Kidney tubule cell (primary cell): ENCODE measurements around the gene CABLES1.

Experiments
- DNase-seq: peaks from one replicate; pipeline ENCODE4 v3.0.0-alpha.2; 2018; ENCODE audit warnings: low spot score

Gene CABLES1

DNA sequence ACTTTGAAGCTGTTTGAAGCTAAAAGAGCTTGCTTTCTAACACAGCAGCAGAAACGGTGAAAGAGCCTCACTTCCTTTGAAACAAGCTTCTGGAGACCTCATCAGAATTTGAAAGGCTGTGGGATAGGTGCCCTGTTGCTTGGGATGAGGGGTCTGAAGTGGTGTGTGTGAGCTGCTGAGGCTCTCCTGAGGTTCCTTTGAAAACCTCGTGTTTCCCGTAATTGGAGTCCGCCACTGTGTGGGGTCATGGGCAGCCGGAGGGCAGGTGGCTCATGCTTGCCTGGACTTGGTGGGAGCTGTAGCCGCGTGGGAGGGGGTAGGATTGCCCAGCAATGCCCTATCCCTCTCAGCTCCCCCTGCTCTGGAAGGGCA lies 34.4 kb downstream of the CABLES1 start:
- no peak for DNase-seq

DNA sequence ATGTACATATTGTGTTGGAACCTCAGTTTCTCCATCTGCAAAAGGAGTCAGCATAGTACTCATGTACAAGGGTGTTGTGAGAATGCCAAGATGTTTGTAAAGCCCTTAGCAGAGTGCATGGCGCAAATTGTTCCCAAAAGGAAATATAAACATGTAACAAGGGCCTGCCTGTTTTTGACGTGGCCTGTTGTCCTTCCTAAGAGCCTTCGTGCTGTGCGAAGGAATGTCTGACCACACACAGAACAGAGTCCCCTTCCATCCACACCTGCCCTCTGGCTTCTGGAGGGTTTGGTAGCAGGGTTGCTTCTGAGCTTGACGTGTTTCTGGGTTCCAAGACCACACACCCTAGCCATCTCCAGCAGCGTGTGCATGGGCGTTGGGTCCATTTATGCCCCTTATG lies 34.9 kb downstream of the CABLES1 start:
- DNase-seq, result no peak

DNA sequence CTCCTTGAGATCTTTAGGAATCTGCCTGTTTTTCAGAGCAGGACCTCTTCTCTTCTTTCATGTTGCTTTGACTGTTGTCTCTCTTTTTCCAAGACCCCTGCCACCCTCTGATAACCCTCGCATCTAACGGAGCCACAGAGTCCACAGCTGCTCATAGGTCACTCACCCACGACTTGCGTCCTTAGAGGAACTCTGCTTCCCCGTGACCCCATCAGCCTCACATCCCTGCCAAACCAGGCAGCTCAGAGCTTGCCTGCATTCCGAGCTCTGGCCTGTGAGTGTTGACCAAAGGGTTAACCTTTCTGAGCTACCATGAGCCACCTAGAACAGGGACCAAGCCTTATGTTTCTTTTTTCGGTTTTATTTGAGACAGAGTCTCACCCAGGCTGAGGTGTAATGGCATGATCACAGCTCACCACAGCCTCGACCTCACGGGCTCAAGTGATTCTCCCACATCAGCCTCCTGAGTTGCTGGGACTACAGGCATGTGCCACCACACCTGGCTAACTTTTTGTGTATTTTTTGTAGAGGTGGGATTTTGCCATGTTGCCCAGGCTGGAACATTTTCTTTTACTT lies 36.4 kb downstream of the CABLES1 start:
- no peak for DNase-seq

DNA sequence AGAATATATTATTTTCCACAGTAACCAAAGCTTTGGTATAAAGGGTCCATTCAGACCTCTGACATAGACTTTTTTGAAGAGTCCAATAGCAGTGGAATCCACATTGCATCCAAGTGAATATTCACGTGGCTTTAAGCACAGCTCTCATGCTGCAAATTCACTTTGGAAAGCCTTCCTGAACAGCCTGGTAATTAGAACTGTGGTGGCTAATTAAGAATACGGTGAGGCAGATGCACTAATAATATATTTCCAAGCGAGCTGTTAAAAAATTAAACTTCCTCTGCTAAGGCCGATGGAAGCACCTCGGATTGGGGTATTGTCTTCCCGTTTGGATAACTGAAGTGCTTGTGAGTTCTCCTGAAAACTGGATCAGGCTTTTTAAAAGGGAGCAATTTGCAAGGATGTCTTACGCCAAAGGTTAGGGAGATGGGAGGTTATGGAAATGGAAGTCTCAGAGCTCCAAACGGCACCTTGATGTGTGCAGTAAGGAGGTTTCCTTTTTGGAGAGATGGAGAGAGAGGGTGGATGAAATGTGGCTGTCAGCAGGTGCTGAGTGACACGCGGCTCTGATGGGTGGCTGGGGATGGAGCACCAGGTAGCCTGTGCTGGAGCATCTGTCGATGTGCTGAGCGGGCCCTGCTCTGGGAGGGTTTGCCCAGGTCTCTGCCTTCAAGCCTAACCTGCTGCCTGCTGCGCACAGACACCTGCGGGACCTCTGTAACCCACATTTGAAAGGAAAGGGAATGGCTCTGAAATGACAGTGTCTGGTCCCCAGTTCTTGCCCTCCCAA lies 37.5 kb downstream of the CABLES1 start:
- DNase-seq, result no peak

DNA sequence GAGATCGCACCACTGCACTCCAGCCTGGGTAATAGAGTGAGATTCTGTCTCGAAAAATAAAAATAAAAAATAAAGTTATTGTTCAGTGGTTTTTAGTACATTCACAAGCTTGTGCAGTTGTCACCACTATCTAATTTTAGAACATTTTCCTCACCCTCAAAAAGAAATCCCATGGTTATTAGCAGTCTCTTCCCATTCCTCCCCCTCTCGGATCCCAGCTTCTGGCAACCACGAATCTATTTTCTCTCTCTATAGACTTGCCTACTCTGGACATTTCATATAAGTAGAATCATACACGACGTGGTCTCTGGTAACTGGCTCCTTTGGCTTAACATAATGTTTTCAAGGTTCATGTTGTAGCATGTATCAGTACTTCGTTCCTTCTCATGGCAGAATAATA lies 38.6 kb downstream of the CABLES1 start:
- no peak for DNase-seq

DNA sequence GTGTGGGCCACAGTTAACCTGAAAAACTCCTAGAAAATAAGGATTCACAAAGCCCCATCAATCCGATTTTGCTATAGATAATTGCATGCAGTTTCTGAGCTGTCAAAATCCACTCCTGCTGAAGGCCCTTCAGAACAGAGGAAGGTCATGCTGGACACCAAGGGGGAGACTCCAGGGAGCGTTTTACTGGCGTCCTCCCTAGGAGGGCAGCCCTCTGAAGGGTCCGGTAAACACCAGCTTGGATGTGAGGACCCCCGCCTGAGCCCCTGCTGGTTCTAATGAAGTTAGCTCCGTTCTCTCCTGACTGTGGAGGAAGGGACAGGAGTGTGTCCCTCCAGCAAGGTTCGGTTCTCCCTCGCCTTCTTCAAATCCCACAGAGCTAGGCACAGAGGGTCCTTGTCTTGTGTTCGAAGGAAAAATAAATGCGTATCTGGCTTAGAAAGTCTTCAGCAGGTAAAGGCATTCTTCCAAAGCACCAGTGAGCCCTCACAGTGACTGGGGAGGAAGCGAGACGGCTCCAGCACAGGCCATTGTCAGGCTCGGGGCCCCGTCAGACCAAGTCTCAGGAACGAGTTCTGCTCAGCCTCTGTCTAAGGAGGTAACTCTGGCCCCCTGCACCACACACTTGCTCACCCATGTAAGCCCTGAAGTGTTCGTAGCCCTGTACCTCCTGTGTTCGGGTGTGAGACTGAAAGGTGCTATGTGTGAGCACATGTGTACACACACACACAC lies 41.6 kb downstream of the CABLES1 start:
- DNase-seq, result no peak

DNA sequence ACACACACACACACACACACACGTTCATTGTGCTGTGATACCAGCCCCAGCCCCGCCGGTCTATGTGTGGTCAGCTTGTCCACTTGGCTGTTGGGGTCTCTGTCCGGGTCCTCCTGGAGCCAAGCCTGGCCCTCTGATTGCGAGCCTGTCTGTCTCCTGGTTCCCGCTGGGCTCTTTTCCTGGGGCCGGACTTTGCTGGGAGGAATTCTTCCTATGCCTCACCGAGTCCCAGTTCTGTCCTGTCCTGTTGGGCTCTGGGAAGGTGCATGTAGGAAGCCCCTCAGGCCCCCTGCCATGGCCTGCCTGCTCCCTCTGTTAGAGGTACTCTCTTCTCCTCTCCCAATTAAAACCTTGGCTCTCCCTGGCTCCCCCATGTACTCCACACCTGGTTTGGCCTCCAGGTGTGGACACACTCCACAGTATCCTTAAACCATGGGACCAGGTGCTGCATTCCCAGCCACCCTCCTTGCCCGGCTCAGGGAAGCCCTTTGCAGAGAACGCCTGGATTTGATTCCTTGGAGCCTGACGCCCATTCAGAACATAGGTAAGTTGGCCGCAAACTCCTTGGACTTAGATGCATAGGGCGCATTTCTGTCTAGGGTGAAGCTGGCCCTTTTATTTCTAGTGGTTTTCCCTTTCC lies 42.3 kb downstream of the CABLES1 start:
- DNase-seq, result no peak

DNA sequence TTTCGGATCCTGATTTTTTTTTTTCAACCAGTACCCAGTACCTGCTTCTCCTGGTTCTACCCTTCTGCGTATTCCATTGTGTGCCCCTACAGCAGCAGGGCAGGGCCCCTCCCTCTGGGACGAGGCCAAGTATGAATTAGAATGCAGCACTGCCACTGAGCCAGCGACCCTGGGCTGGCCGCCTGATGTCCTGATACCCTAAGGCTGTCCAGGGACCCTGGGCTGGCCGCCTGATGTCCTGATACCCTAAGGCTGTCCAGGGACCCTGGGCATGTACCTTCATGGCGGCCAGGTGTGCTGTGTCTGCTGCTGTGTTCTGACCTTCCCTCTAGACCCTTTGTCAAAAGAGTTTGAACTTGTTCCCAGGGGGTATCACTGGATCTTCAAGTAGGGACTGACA lies 42.9 kb downstream of the CABLES1 start:
- DNase-seq, result no peak

DNA sequence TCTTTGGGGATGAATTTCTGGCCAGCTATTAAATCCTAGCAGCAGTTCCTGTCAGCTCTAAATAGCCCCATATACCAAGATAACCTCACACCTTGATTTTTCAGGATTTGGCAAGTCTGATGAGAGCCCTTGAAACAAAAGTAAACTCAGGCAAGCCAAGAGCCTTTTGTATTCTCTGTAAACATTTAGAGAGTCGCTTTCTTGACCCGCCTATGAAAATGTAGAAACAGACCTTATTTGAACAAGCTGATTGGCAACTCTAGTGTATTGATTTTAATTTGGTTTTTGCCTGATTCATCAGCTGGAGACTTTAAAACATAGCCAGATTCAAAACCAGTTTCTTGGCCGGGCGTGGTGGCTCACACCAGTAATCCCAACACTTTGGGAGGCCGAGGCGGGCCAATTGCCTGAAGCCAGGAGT lies 43.4 kb downstream of the CABLES1 start:
- DNase-seq, result no peak

DNA sequence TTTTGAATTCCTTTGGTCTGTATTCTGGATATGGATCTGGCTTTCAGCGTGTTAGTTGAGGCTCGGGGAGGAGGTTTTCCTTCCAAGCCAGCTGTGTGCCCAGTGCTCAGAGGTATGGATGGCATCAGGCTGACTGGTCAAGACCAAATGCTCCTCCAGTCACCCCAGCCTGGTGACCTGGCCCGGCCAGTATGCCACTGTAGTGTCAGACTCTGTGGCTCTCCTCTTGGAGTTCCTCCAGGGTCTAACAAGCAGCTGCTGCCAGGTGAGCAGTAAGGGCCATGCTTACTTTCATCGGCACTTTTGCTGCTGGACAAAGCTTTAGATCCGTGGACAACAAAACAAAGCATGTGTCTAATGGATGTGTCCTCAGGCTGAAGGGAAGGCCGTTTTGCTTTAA lies 44.1 kb downstream of the CABLES1 start:
- no peak for DNase-seq

DNA sequence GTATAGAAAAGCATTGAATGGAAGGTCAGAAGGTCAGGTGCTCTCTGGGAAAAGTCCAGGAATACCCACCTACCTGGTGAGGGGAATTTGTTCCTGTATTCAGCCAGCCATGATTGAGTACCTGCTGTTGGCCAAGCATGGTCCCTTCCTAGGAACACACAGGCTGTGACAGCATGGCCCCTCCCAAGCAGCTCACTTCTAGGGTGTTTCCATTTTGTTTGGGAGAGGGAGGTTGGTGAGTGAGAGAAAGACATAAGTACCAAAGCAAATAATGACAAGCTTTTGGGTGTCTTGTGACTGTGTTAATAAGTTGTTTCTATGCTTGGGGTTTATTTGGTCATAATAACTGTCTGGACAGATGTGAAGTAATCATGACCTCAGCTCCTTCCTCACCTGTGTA lies 46.3 kb downstream of the CABLES1 start:
- DNase-seq, result no peak

DNA sequence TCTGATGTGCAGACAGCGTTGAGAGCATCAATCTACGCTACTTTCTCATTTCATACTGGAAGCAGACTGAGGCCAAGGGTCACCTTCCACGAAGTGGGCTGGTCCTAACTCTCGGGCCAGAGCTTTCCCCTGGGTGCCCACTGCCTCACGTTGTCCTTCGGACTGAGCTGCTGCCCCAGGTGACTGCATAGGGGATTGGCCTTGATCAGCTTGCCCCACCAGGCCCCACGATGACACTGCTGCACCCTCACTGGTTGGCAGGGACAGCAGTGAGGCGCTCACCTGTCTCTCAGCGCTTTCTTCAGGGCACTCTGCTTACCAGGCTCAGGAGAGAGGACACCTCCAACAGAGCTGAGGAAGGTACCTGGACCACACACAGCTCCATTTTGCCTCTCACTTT lies 47.3 kb downstream of the CABLES1 start:
- no peak for DNase-seq

DNA sequence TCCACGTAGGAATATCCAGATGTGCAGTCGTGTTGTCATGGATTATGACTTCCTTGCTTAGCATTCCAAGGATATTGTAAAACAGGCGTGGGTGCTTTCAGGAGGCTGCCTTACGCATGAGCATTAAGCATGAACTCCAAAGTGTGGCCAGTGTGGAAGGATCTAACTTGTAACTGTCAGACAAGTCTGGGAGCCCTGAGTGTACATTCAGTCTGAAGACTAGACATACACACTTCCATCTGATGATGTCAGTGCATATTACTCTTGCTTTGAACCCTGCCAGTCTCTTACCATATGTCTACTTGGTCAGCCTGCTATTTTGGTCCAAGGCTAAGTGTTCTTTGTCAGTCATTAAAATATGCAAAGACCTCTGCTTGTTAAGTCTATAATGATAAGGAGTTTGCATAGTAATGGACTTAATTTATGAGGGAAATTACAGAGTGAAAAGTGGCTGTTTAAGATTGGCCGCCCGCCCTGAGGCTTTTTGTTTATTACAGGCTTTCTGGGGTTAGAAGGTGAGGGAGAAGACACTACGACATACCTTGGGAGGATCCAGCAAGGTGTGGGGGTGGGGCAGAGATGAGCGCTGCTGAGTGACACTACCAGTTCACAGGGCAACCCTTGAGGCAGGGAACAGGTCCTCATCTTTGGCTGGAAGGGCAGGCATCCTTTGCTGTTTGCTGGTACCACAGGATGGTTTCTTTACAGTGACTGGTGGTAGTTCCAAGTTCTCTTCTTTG lies 48.3 kb downstream of the CABLES1 start:
- no peak for DNase-seq

DNA sequence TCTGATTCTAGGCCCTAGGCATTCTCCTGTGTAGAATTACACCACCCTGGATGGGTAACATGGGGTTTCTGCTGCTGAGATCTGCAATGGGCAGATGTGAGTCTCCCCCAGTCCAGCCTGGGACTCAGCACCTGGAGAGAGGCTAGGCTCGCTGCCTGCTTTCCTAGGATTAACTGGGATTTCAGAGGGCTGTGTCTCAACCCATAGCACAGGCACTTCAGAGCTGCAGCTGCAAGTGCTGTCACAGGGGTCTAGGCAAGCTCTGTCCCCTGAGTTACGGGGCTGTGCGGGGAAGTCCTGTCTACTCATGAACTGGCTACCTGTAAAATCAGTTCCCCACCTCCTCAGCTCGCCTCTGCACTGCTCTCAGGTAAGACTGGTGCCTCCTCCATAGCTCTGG lies 51.5 kb downstream of the CABLES1 start:
- DNase-seq, result no peak

DNA sequence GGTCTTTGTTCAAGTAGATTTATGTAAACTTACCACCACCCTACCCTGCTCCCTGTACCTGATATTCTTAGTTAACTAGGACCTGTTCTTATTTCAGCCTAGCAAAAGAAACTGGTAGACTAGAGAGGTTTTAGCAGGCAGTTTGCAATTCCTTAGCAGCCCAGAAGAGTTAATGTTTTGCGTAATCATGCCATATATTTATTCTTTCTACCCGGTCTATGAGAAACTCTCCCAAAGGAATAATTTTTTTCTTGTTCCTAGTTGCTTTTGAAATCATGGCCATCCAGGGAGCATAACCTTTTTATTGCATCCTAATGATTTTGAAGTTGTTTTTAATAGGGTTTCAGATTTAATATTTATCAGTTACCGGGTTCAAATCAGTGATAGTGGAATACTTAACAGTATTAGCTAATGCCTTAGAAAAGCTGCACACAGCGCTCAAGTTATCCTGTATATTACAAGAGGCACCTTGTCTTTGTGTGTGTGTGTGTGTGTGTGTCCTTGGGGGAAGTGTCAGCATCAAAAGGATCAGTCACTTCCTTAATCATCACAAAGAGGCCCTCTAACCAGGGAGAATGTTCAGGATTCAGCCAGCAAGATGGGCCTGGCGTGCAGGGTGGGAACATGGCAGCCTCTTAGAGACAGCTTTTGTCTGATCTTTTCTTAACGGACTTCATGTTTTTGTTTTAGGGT lies 52.9 kb downstream of the CABLES1 start:
- DNase-seq, result peak; percentile 13

DNA sequence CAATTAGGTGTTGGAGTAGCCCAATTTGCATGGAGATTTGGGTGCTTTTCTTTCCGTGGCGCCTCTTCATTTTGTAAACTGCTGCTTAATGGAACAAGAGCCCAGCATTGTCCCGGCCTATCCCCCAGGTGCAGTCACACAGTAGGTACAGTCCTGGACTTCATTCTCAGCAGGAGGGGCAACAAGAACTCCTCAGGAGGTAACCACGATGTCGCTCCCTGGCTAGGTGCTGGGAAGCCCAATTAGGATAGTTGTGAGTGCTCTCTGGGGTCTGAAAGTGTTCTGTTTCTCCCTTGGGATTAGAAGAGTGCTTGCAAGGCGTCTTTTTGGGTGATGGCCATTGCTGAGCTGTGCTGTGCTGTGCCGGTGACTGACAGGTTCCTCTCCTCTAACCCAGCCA lies 53.8 kb downstream of the CABLES1 start:
- DNase-seq, result no peak

DNA sequence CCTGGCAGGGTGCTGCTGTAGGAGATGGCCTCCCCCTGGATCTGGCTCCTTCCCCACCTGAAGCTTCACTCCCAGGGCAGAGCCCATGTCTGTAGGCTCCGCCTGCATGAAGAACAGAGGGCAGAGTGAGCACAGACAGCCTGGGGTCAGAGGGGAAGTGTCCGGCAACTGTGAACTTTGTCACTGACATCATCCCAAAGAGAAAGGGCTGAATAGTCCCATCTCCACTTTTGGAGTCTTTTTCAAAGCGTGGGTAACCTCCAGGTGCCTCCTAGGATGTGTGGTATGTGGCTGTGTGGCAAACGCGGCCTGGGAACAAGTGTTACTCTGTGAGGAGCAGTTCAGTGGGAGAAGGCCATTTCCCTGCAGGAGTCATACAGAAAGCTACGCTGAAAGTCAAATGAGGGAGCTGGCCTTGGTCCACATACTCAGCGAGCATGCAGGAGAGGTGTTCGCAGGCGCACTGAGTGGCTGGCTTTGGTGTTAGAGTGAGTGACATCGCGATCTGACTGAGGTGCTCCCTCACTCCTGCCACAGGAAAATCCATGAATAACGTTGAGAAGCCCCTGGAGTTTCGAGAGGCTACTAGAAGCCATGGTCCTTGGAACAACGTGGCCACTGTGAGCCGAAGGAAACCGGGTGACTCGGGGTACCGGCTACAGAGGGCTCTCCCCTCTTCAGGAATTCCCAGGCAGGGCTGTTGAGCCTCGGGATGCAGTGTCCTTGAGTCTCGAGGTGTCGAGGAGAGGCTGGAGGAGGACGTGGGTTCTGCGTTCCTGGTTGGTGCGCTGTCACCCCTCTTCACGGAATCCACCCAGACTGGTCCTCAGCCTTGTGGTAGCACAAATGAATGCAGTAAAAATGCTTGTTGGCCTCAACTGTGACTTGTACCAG lies 54.7 kb downstream of the CABLES1 start:
- peak; percentile 13 for DNase-seq

DNA sequence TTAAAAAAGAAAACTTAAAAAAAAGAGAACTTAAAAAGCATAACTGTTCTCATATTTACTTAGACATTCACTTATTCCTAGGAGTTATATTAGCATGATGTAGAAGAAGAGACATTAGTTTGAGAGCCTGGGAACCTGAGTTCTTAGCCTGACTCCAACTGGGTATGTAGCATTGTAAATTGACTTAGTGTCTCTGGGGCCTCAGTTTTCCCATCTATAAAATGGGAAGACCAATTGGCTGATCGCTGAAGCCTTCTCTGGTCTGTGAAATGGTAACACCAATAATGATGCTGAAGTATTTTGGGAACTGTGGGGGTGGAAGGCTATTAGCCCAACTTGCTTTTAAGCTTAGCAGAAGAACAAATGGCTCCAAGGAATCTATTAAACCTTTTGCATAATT lies 55.9 kb downstream of the CABLES1 start:
- DNase-seq, result no peak

DNA sequence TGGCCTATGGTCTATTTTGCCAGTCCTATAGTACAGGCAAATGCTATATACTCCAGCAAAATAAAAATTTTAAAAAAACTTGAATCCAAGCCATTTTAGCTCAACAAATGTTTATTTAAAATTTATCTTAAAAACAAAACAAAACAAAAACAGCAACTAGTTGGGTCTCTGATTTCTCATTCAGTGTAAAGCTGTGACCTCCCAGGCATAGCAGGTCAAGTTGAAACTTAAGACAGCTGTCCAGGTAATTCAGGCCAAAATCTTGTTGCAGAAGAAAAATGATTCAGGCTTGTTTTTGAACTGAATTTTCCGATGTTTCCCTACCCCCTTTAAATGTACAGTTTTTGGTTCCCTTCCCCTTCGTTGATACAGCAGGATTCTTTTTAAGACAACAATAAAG lies 58.5 kb downstream of the CABLES1 start:
- DNase-seq, result no peak

DNA sequence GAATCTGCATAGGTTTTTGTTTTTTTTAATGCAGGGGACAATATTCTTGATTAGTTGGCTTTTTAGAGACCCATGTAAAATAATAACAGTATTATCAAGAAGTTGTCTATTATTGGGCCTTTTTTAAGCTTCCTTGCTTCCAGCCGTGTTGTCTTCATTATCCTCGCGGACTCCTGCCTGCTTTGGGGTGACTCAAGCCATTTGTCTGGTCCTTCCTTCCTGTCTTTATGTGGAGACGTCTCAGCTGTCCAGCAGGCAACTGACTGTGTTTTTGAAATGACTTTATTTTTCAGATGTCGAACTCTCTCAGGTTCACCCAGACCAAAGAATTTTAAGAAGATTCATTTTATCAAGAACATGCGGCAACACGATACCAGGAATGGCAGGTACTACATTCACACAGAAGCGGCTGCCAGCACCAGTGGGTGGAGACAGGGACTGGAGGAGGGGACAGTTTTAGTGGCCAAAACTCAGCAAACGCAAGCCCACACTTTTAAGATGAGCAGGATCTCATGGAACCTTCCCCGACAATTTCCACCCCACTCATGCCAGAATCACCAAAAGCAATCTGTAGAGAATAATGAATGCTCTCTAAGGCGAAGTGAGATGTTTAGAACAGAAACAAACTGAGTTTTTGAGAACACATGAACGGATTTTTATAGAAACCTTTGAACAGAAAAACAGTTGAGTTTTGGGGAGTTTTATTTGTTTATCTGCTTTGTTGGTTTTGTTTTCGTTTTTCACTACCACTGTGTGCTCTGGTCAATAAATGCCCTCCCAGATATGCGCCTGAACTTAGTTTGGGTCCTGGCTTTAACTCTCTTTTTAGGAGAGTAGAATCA lies 59.1 kb downstream of the CABLES1 start:
- no peak for DNase-seq
